ENCODE results near the gene PWWP2A. TPM values are rescaled to one million over a fixed set of nuclear protein-coding genes. Genes with fewer than 3 reads are reported as not detected.
A peak's percentile ranks its signal among the peaks of the same experiment; 100 is the strongest.
"Not testable (repeated sequence)": the region's sequence is repeated elsewhere in the genome, so short reads cannot be mapped to it uniquely, and the experiment has no call there.

Gene PWWP2A
- total RNA-seq, 1 experiment from 2014 or later = 15.3 TPM

GRCh38 chr5:160165137-160166068, 46.2 kb upstream of the PWWP2A start:
- Histone ChIP-seq H3K36me3 (ENCODE audit: low read depth, low read length) (no peaks in the 10 kb centered on the region), H3F3A (ENCODE audit: low read length, unreplicated experiment) (no peaks in the 10 kb centered on the region), H3K9me3 (ENCODE audit: low read length) (no peaks in the 10 kb centered on the region), H3K4me2 (ENCODE audit: low read length) (peak overlapping the region; percentile 81), H3K27ac (ENCODE audit: low read length) (peak overlapping the region; percentile 90), H2AFZ (ENCODE audit: low read length) (peak overlapping the region; percentile 66), H3K9me2 (replicated peaks; ENCODE audit: low read length) (no peaks in the 10 kb centered on the region), H3K4me3 (ENCODE audit: low read length) (peak overlapping the region; percentile 51), H4K20me1 (ENCODE audit: low read length) (no peaks in the 10 kb centered on the region), H3K9ac (ENCODE audit: low read length) (peak overlapping the region; percentile 68), H3K79me2 (ENCODE audit: low read length) (no peaks in the 10 kb centered on the region), H3K4me1 (ENCODE audit: insufficient read depth, low read length) (peaks cover 36% of the 10 kb centered on the region), H3K27me3 (ENCODE audit: low read length) (no peaks in the 10 kb centered on the region)
- CTCF ChIA-PET = interaction anchor here (0.7 to 1.0 kb wide), 2 partner anchors 130 to 144 kb away, joined by 3 read pairs; no protein-coding TSS in a partner anchor
- DNase-seq (peak; percentile 98), ATAC-seq (peak; percentile 92)
- POLR2A ChIA-PET (ENCODE audit: unreplicated experiment) = no interaction called here
- TF ChIP-seq CTCF (conservative IDR thresholded peaks at IDR 0.05; ENCODE audit: low read depth, low read length) = no peak
- TF ChIP-seq EZH2phosphoT487 (IDR thresholded peaks at IDR 0.05; ENCODE audit: borderline replicate concordance, low read length) = no peak
- no peak for TF ChIP-seq EZH2 (IDR thresholded peaks at IDR 0.05; ENCODE audit: low read length, unreplicated experiment)
- TSS peak; percentile 40 for BruUV-seq (replicated peaks)
- intact Hi-C loops (cut with micrococcal nuclease) = loop anchor here (1.0 kb wide), 1 partner anchor 46 kb away; the partner anchor contains the start of gene PWWP2A

- no peak overlapping the region for H3K4me2 ChIP-seq (ENCODE audit: low read length)
- H3K9ac ChIP-seq (ENCODE audit: low read length) = no peak overlapping the region
- no peak for DNase-seq
- H3F3A ChIP-seq (ENCODE audit: low read length, unreplicated experiment) = no peaks in the 10 kb centered on the region
- peaks cover 33% of the 10 kb centered on the region for H3K4me1 ChIP-seq (ENCODE audit: insufficient read depth, low read length)
- no peak for TF ChIP-seq EZH2phosphoT487 (IDR thresholded peaks at IDR 0.05; ENCODE audit: borderline replicate concordance, low read length)
- no peak for TF ChIP-seq CTCF (conservative IDR thresholded peaks at IDR 0.05; ENCODE audit: low read depth, low read length)
- no peak for TF ChIP-seq EZH2 (IDR thresholded peaks at IDR 0.05; ENCODE audit: low read length, unreplicated experiment)
- ChIA-PET POLR2A (ENCODE audit: unreplicated experiment) (no interaction called here), CTCF (no interaction called here)
- no TSS peak for BruUV-seq (replicated peaks)
- H3K36me3 ChIP-seq (ENCODE audit: low read depth, low read length) = no peaks in the 10 kb centered on the region
- no peaks in the 10 kb centered on the region for H3K9me3 ChIP-seq (ENCODE audit: low read length)
- no peaks in the 10 kb centered on the region for H3K79me2 ChIP-seq (ENCODE audit: low read length)
- H3K27ac ChIP-seq (ENCODE audit: low read length) = no peak overlapping the region
- intact Hi-C loops (cut with micrococcal nuclease) = no loop called here
- no peaks in the 10 kb centered on the region for H4K20me1 ChIP-seq (ENCODE audit: low read length)
- no peak overlapping the region for H2AFZ ChIP-seq (ENCODE audit: low read length)
- no peaks in the 10 kb centered on the region for H3K27me3 ChIP-seq (ENCODE audit: low read length)
- no peak overlapping the region for H3K4me3 ChIP-seq (ENCODE audit: low read length)
- ATAC-seq = no peak
- H3K9me2 ChIP-seq (replicated peaks; ENCODE audit: low read length) = no peaks in the 10 kb centered on the region
These were observed 43.7 kb upstream of the PWWP2A start for GRCh38 chr5:160162910-160163309.

GRCh38 chr5:160161626-160162025, 42.4 kb upstream of the PWWP2A start:
- ChIA-PET CTCF (no interaction called here), POLR2A (ENCODE audit: unreplicated experiment) (no interaction called here)
- BruUV-seq (replicated peaks) = no TSS peak
- no peaks in the 10 kb centered on the region for H3F3A ChIP-seq (ENCODE audit: low read length, unreplicated experiment)
- no peak overlapping the region for H2AFZ ChIP-seq (ENCODE audit: low read length)
- H3K4me2 ChIP-seq (ENCODE audit: low read length) = no peak overlapping the region
- no peak overlapping the region for H3K9ac ChIP-seq (ENCODE audit: low read length)
- ATAC-seq (no peak), DNase-seq (no peak)
- peaks cover 23% of the 10 kb centered on the region for H3K4me1 ChIP-seq (ENCODE audit: insufficient read depth, low read length)
- H3K9me3 ChIP-seq (ENCODE audit: low read length) = no peaks in the 10 kb centered on the region
- no peaks in the 10 kb centered on the region for H3K79me2 ChIP-seq (ENCODE audit: low read length)
- intact Hi-C loops (cut with micrococcal nuclease) = no loop called here
- TF ChIP-seq CTCF (conservative IDR thresholded peaks at IDR 0.05; ENCODE audit: low read depth, low read length) (no peak), EZH2phosphoT487 (IDR thresholded peaks at IDR 0.05; ENCODE audit: borderline replicate concordance, low read length) (no peak), EZH2 (IDR thresholded peaks at IDR 0.05; ENCODE audit: low read length, unreplicated experiment) (no peak)
- no peak overlapping the region for H3K4me3 ChIP-seq (ENCODE audit: low read length)
- no peaks in the 10 kb centered on the region for H3K36me3 ChIP-seq (ENCODE audit: low read depth, low read length)
- no peaks in the 10 kb centered on the region for H3K9me2 ChIP-seq (replicated peaks; ENCODE audit: low read length)
- no peak overlapping the region for H3K27ac ChIP-seq (ENCODE audit: low read length)
- no peaks in the 10 kb centered on the region for H3K27me3 ChIP-seq (ENCODE audit: low read length)
- H4K20me1 ChIP-seq (ENCODE audit: low read length) = no peaks in the 10 kb centered on the region

- H3K4me1 ChIP-seq (ENCODE audit: insufficient read depth, low read length) = peaks cover 15% of the 10 kb centered on the region
- H3K4me3 ChIP-seq (ENCODE audit: low read length); H4K20me1 ChIP-seq (ENCODE audit: low read length); CTCF ChIA-PET; BruUV-seq (replicated peaks); H3K27ac ChIP-seq (ENCODE audit: low read length); H3K27me3 ChIP-seq (ENCODE audit: low read length); H2AFZ ChIP-seq (ENCODE audit: low read length); DNase-seq; H3K36me3 ChIP-seq (ENCODE audit: low read depth, low read length); H3K4me2 ChIP-seq (ENCODE audit: low read length); intact Hi-C loops (cut with micrococcal nuclease); H3K9me3 ChIP-seq (ENCODE audit: low read length); H3K9ac ChIP-seq (ENCODE audit: low read length); H3K9me2 ChIP-seq (replicated peaks; ENCODE audit: low read length); H3F3A ChIP-seq (ENCODE audit: low read length, unreplicated experiment); H3K79me2 ChIP-seq (ENCODE audit: low read length); ATAC-seq: not testable (repeated sequence)
- POLR2A ChIA-PET (ENCODE audit: unreplicated experiment) = interaction anchor here (0.6 kb wide), 1 partner anchor 48 kb away, joined by 5 read pairs; no protein-coding TSS in a partner anchor
These were observed 41.6 kb upstream of the PWWP2A start for GRCh38 chr5:160160875-160161274.

Measured in PC-3 (cell line).